Measurements from ENCODE around the gene CCND1. TPM values are rescaled to one million over a fixed set of nuclear protein-coding genes. Genes with fewer than 3 reads are reported as not detected.
A peak's percentile ranks its signal among the peaks of the same experiment; 100 is the strongest.

The CCND1 gene
- total RNA-seq, 1 donor from 2014 or later: 10.5 TPM

DNA sequence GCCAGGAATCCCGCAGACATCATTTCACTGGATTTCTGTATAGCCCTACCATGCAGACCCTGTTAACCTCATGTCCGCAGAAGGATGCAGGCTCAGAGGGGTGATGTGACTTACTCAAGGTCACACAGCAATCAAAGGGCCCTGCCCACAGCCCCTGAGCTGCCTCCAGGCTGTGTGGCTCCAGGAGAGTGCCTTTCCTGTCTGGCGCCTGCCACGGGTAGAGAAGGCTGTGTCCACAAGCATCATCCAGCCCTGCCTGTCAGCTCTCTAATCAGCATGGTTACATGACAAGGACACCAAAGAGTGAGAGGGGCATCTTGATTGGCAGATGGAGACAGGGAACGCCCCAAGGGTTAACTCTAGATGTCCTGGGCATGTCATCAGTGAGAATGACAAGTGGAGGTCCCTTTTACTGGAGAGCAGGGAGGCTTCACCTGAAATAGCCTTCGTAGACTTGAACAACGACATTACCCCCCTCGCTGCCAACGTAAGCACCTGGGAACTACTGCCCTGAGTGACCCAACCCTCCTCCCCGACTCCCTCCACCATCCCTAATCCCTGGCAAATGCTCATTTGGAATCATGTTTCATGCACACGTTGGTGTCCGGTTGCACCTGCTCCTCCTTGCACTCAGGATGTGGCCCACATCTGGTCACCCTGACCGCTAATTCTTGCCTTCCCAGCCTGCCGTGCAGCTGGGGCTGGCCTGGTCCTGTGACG is 56.0 kb downstream of the CCND1 start:
- CTCF ChIA-PET: no interaction called here
- H3K4me1 Mint-ChIP-seq: peaks cover 10% of the 10 kb centered on the region
- ATAC-seq (ENCODE audit: low read depth) (no peak), DNase-seq (no peak)
- intact Hi-C loops (cut with micrococcal nuclease): no loop called here
- TF ChIP-seq, protein P1, sequence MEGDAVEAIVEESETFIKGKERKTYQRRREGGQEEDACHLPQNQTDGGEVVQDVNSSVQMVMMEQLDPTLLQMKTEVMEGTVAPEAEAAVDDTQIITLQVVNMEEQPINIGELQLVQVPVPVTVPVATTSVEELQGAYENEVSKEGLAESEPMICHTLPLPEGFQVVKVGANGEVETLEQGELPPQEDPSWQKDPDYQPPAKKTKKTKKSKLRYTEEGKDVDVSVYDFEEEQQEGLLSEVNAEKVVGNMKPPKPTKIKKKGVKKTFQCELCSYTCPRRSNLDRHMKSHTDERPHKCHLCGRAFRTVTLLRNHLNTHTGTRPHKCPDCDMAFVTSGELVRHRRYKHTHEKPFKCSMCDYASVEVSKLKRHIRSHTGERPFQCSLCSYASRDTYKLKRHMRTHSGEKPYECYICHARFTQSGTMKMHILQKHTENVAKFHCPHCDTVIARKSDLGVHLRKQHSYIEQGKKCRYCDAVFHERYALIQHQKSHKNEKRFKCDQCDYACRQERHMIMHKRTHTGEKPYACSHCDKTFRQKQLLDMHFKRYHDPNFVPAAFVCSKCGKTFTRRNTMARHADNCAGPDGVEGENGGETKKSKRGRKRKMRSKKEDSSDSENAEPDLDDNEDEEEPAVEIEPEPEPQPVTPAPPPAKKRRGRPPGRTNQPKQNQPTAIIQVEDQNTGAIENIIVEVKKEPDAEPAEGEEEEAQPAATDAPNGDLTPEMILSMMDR (IDR thresholded peaks at IDR 0.05): no peak
- H3K36me3 Mint-ChIP-seq (ENCODE audit: low read depth): no peaks in the 10 kb centered on the region
- peaks cover 29% of the 10 kb centered on the region for H3K27me3 Mint-ChIP-seq
- POLR2A ChIA-PET: no interaction called here
- no peak overlapping the region for H3K27ac Mint-ChIP-seq
- no peaks in the 10 kb centered on the region for H3K9me3 Mint-ChIP-seq
- no peak overlapping the region for H3K4me3 Mint-ChIP-seq

DNA sequence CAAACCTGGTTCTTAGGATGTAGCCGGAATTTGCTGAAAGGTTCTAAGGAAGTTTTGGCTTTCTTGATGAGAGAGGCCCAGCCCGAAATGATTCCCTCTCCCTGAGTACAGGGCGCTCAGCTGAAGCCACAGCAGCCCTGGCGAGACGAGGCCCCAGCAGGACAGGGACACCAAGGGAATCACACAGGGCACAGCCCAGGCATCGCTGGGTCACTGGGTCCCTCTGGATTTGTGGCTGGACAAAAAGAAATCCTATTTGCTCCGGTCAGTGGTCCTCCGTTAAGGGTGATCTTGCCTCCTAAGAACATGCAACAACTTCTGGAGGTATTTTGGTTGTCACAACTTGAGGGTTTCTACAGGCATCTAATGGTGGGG is 56.5 kb downstream of the CCND1 start:
- DNase-seq: no peak
- intact Hi-C loops (cut with micrococcal nuclease): no loop called here
- Mint-ChIP-seq H3K4me1 (peaks cover 10% of the 10 kb centered on the region), H3K27me3 (peaks cover 25% of the 10 kb centered on the region), H3K27ac (no peak overlapping the region), H3K36me3 (ENCODE audit: low read depth) (no peaks in the 10 kb centered on the region), H3K9me3 (no peaks in the 10 kb centered on the region), H3K4me3 (no peak overlapping the region)
- CTCF ChIA-PET: no interaction called here
- no peak for ATAC-seq (ENCODE audit: low read depth)
- TF ChIP-seq, protein P1 (IDR thresholded peaks at IDR 0.05): no peak
- POLR2A ChIA-PET: no interaction called here

DNA sequence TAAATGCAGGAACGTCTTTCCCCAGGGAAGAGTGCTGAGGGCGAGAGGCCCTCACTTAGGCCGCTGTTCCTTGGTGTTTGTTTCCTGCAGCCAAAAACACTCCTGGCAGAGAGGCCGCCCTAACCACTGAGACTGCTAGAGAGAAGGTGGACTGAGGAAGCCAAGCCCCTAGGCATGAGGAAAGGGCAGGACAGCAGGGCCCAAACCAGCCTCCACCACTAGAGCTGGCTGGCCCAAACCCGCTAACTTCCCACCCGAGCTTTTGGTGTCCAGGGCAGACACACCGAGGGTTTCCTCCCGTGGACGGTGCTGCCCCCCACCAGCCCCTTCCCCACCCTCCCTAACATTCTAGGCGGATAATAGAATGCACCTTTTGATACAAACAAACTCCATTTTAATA is 56.9 kb downstream of the CCND1 start:
- TF ChIP-seq, protein P1 (IDR thresholded peaks at IDR 0.05): no peak
- H3K9me3 Mint-ChIP-seq: no peaks in the 10 kb centered on the region
- CTCF ChIA-PET: no interaction called here

DNA sequence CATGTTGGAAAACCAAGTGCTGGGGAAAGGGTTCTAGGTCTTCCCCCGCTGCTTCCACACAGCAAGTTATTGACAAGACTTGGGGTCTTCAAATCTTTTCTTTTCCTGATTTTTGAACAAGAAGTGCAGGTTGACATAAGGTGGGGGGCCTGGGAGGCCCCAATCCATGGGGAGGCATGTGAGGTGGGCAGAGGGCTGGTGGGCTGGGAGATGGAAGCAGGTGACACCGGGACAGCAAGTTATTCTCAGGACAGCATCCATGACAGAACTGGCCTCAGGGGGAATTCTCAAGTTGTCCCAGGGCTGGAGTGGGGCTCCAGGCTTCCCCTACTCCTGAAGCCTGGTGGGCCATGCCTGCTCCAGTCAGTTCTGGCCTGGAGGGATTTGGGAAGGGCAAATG is 57.4 kb downstream of the CCND1 start:
- no peak for ATAC-seq (ENCODE audit: low read depth)
- CTCF ChIA-PET: no interaction called here
- POLR2A ChIA-PET: no interaction called here
- intact Hi-C loops (cut with micrococcal nuclease): no loop called here
- no peak overlapping the region for H3K4me3 Mint-ChIP-seq
- no peaks in the 10 kb centered on the region for H3K36me3 Mint-ChIP-seq (ENCODE audit: low read depth)
- peaks cover 15% of the 10 kb centered on the region for H3K4me1 Mint-ChIP-seq
- TF ChIP-seq, protein P1 (IDR thresholded peaks at IDR 0.05): no peak
- DNase-seq: no peak
- H3K9me3 Mint-ChIP-seq: no peaks in the 10 kb centered on the region
- H3K27ac Mint-ChIP-seq: no peak overlapping the region
- peaks cover 28% of the 10 kb centered on the region for H3K27me3 Mint-ChIP-seq

More for the DNA sequence above, 56.9 kb downstream of the CCND1 start:
- Mint-ChIP-seq H3K4me3 (no peak overlapping the region), H3K36me3 (ENCODE audit: low read depth) (no peaks in the 10 kb centered on the region), H3K4me1 (peaks cover 12% of the 10 kb centered on the region), H3K27me3 (peaks cover 26% of the 10 kb centered on the region), H3K27ac (no peak overlapping the region)
- no peak for ATAC-seq (ENCODE audit: low read depth)
- POLR2A ChIA-PET: no interaction called here
- no peak for DNase-seq
- intact Hi-C loops (cut with micrococcal nuclease): no loop called here

DNA sequence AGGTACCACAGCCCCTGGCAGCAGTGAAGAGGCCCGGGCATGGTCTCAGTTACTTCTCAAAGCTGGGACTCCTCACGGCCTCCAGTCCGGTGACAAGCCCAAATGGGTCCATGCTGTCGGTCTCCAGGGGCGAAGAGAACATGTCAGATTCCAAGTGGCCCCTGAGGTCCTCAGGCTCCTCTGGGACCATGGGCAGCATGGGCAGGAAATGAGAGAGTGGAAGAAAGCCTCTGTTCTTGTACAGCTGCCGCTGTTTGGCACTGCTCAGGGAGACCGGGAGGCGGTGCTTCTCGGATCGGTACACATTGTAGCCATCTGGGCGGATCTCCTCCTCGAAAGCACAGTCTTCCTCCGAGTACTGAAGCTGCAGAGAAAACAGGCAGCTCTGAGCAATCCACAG is 58.3 kb downstream of the CCND1 start:
- Mint-ChIP-seq H3K36me3 (ENCODE audit: low read depth) (no peaks in the 10 kb centered on the region), H3K27ac (no peak overlapping the region), H3K4me1 (peaks cover 15% of the 10 kb centered on the region), H3K4me3 (no peak overlapping the region), H3K27me3 (peaks cover 30% of the 10 kb centered on the region), H3K9me3 (no peaks in the 10 kb centered on the region)
- CTCF ChIA-PET: no interaction called here
- DNase-seq (no peak), ATAC-seq (ENCODE audit: low read depth) (peak; percentile 25)
- intact Hi-C loops (cut with micrococcal nuclease): no loop called here
- TF ChIP-seq, protein P1 (IDR thresholded peaks at IDR 0.05): no peak
- POLR2A ChIA-PET: no interaction called here

Measured in activated B cell treated with CpG ODN at 0.5 μM for 24 hours (primary cell).